GM18519 (cell line): ENCODE data around the gene RTKN.
A peak's percentile ranks its signal among the peaks of the same experiment; 100 is the strongest.
"Not testable (repeated sequence)": the region's sequence is repeated elsewhere in the genome, so short reads cannot be mapped to it uniquely, and the experiment has no call there.

Experiments
- ATAC-seq: cut with Tn5 transposase; IDR thresholded peaks from one replicate; pipeline ENCODE4 v1.9.1; 2021; ENCODE audit warnings: mild to moderate bottlenecking, moderate library complexity; ENCODE audit not compliant: unreplicated experiment, low FRiP score

RTKN gene

DNA sequence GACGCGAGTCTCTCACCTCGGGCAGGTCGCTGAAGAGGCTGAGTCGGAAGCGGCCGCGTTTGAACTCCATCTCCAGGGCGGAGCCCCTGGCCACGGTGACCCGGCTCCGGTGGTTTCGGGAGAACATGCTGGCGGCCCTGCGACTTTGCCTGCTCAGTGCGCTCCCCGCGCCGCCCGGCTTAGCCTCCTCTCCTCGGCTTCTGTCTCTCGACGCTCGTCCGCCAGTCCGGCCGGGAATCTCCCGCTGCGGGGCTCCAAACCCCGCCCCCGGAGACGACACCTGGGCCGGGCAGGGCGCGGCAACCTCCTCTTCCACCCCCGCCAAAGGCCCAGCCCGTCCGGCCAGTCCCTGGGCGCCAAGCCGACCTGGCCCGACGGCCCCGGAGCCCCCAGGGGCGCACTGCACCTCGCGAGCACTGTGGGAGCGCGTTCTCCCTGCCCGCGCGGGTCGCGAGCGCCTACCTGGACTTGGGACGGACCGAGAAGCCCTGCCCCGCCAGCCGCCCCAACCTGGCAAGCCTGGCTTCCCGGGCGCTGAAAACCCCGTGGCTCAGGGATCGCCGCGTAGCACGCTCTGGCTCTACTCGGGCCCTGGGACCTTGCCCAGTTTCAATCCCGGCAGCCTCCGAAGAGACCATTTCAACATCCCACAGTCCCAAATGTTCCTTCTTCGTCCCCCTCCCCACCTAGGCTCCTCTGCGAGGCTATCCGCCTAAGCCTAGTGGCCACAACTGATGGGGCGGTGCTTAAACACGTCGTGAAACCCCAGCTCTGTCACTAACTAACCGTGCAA is at the start of gene RTKN:
TSS of gene RTKN (minus strand) at position 248 of the 793 bp plus-strand sequence. CDS start at position 127, 121 bp downstream.
- ATAC-seq, result no peak

- ATAC-seq, result no peak
These were observed 48.2 kb upstream of the RTKN start for GRCh38 chr2:74489906-74490305.

- ATAC-seq, result no peak
These were observed 47.1 kb upstream of the RTKN start for GRCh38 chr2:74488643-74489481.

DNA sequence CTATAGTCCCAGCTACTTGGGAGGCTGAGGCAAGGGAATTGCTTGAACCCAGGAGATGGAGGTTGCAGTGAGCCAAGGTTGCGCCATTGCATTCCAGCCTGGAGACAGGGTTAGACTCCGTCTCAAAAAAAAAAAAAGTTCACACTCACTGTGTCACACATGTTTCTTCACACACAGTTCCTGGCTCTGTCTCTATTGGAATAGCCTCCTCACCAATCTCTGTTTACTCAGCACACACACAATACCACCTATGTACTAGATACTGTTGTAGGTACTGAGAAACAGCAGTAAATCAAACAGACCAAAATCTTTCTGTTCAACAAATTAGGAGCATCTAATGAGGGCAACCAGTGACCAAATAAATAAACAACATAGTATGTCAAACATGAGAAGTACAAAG is 44.4 kb upstream of the RTKN start:
- no peak for ATAC-seq

- not testable (repeated sequence) for ATAC-seq
These were observed 42.0 kb upstream of the RTKN start for GRCh38 chr2:74483675-74484164.

GRCh38 chr2:74482801-74483674 is 41.3 kb upstream of the RTKN start, which contains the start of the genes CCDC142 and TTC31:
TSS of gene CCDC142 (minus strand) at chr2:74482998. CDS start at chr2:74482837, 161 bp downstream.
TSS of gene TTC31 (plus strand) at chr2:74483081. CDS start at chr2:74483096, 15 bp downstream.
- peak; percentile 67 for ATAC-seq

- peak; percentile 34 for ATAC-seq
These were observed 40.4 kb upstream of the RTKN start for GRCh38 chr2:74481961-74482800.

DNA sequence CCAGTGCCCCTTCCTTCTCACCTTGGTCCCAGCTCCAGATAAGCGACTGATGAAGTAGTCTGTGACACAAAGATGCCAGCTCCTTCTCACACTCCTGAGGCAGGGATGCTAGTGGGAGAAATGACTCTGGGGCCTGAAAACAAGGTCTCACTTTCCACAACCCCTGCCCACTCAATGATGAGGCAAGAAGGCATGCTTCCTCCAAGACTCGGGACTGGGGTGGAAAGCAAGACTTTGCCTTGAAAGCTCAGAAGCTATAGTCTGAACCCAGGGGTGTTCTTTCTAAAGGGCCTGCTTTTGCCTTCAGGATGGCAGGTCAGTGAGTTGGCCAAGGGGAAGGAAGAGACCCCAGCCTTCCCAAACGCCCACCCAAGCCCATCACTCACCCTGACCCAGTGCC is 39.7 kb upstream of the RTKN start:
- no peak for ATAC-seq

GRCh38 chr2:74474899-74475298 is 33.2 kb upstream of the RTKN start:
- ATAC-seq, result no peak

DNA sequence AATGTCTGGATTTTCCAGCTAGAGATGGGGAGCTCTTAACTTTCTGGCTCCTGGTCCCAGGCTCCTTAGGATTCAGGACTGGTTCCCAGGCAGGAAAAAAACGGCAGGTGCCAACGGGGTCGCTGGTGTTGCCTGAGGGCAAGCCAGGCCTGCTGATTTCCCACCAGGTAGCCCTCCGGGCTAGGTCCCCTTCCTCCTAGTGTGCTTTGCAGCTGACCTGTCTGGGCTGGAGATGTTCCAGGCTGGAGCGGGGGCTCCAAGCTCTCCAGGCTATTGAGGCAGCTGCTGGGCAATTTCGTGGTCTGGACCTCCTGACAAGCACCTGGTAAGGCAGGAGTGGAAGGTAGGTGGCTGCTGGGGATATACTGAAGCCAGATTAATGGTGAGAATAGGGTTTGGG is 32.7 kb upstream of the RTKN start:
- no peak for ATAC-seq

- no peak for ATAC-seq
These were observed 31.2 kb upstream of the RTKN start for GRCh38 chr2:74472945-74473258.

- ATAC-seq, result peak; percentile 57
These were observed 30.6 kb upstream of the RTKN start, which contains the start of gene MRPL53 for GRCh38 chr2:74472086-74472944. TSS of gene MRPL53 (minus strand) at chr2:74472680. CDS start at chr2:74472660, 20 bp downstream.

- no peak for ATAC-seq
These were observed 29.8 kb upstream of the RTKN start for GRCh38 chr2:74471332-74472065.

- not testable (repeated sequence) for ATAC-seq
These were observed 29.0 kb upstream of the RTKN start for GRCh38 chr2:74470742-74471141.

GRCh38 chr2:74464406-74464805 is 22.7 kb upstream of the RTKN start:
- no peak for ATAC-seq

DNA sequence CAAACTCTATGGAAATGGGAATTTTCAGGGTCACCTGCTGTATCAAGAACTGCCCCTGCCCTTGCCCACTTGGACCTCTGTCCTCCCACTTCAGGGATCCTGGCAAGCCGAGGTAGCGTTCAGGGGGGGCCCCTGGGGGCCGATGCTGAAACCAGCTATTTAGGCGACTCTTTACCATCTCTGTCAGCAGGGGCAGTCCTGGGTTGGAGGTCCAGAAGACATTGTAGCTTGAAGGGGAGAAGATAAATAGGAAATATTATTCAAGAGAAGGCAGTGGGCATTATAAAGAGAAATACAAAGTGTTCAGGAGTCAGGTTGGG is 21.0 kb upstream of the RTKN start:
- ATAC-seq, result no peak

- no peak for ATAC-seq
These were observed 20.5 kb upstream of the RTKN start for GRCh38 chr2:74462054-74462785.
